Ishikawa (cell line): Measurements from ENCODE around the gene PDE7B.

Experiments used
- CEBPB ChIP-seq: IDR thresholded peaks from 2 replicates; pipeline ENCODE4 v1.6.1; 2012
- EGR1 ChIP-seq: IDR thresholded peaks from 2 replicates; pipeline ENCODE4 v1.6.1; 2012
- EP300 ChIP-seq: IDR thresholded peaks from 2 replicates; pipeline ENCODE4 v1.6.1; 2012; ENCODE audit warnings: borderline replicate concordance
- FOXM1 ChIP-seq: IDR thresholded peaks from 2 replicates; pipeline ENCODE4 v1.6.1; 2012; ENCODE audit warnings: low read depth, borderline replicate concordance
- MAX ChIP-seq: IDR thresholded peaks from 2 replicates; pipeline ENCODE4 v1.6.1; 2012
- NFIC ChIP-seq: IDR thresholded peaks from 2 replicates; pipeline ENCODE4 v1.6.1; 2012
- RAD21 ChIP-seq: IDR thresholded peaks from 2 replicates; pipeline ENCODE4 v1.6.1; 2012; ENCODE audit warnings: low read depth
- REST ChIP-seq: IDR thresholded peaks from 2 replicates; pipeline ENCODE4 v1.6.1; 2012; ENCODE audit warnings: low read depth, mild to moderate bottlenecking
- TAF1 ChIP-seq: IDR thresholded peaks from 2 replicates; pipeline ENCODE4 v1.6.1; 2012; ENCODE audit warnings: low read depth, mild to moderate bottlenecking
- TCF12 ChIP-seq: IDR thresholded peaks from 2 replicates; pipeline ENCODE4 v1.6.1; 2012; ENCODE audit warnings: low read depth
- TEAD4 ChIP-seq: IDR thresholded peaks from 2 replicates; pipeline ENCODE4 v1.6.1; 2012
- USF1 ChIP-seq: IDR thresholded peaks from 2 replicates; pipeline ENCODE4 v1.6.1; 2012
- YY1 ChIP-seq: IDR thresholded peaks from 2 replicates; pipeline ENCODE4 v1.6.1; 2012; ENCODE audit warnings: low read depth
- ZBTB7A ChIP-seq: IDR thresholded peaks from 2 replicates; pipeline ENCODE4 v1.6.1; 2012; ENCODE audit warnings: low read depth

GRCh38 chr6:136134268-136134667, 282.8 kb downstream of the PDE7B start:
- TF ChIP-seq EP300 (no peak), MAX (no peak), TEAD4 (no peak), EGR1 (no peak), TAF1 (no peak), CEBPB (no peak), RAD21 (no peak), REST (no peak), TCF12 (no peak), ZBTB7A (no peak), USF1 (no peak), NFIC (no peak), YY1 (no peak), FOXM1 (no peak)
